AG10803 (cell line): ENCODE data around the gene DLG5.

Experiments used
- DNase-seq: peaks from one replicate; pipeline ENCODE4 v3.0.0; 2010; ENCODE audit warnings: low read depth
- H3K4me3 ChIP-seq: 2 replicates; pipeline ENCODE4 v1.5.1; 2011; ENCODE audit warnings: mild to moderate bottlenecking, low read length, control low read depth
- TF ChIP-seq, protein P1 (sequence below): conservative IDR thresholded peaks from 2 replicates; pipeline ENCODE4 v1.5.1; 2011; ENCODE audit warnings: mild to moderate bottlenecking, low read length, control low read depth, inconsistent platforms

DLG5 gene

DNA sequence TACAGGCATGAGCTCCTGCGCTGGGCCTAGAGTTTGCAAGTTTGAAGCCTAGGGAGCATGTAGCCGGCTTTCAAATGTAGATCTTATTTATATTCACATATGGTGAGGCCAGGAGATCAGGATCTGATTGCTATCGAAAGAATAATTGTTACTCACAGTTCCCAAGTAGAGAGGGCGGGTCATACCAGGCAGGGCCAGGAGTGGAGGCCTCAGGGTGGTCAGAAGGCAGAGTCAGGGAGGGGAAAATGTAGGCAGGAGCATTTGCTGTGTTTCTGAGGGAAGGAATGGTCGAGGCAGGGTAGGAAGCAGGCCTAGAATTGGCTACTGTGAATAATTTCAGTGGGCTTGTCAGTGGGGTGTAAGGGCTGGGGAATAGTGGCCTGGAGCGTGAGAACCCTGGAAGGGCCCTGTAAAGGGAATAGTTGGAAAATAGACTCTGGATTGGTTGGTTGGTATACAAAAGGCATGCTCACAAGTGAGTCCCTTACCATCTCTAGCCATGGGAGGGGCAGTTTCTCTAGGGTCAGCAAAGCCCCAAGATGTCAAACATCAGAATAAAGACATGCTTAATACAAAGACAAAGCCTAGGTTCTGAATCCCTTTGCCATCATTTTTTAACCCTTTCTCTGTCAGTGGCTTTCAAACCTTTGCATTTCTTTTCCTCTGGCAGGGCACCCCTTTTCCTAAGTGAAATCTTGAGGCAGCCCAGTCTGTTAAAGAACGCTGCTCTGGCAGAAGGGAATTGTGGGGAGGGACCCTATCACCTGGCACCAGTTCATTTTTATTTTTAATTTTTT is 36.0 kb upstream of the DLG5 start:
- no peak overlapping the region for H3K4me3 ChIP-seq
- TF ChIP-seq, protein P1, sequence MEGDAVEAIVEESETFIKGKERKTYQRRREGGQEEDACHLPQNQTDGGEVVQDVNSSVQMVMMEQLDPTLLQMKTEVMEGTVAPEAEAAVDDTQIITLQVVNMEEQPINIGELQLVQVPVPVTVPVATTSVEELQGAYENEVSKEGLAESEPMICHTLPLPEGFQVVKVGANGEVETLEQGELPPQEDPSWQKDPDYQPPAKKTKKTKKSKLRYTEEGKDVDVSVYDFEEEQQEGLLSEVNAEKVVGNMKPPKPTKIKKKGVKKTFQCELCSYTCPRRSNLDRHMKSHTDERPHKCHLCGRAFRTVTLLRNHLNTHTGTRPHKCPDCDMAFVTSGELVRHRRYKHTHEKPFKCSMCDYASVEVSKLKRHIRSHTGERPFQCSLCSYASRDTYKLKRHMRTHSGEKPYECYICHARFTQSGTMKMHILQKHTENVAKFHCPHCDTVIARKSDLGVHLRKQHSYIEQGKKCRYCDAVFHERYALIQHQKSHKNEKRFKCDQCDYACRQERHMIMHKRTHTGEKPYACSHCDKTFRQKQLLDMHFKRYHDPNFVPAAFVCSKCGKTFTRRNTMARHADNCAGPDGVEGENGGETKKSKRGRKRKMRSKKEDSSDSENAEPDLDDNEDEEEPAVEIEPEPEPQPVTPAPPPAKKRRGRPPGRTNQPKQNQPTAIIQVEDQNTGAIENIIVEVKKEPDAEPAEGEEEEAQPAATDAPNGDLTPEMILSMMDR: no peak
- no peak for DNase-seq

DNA sequence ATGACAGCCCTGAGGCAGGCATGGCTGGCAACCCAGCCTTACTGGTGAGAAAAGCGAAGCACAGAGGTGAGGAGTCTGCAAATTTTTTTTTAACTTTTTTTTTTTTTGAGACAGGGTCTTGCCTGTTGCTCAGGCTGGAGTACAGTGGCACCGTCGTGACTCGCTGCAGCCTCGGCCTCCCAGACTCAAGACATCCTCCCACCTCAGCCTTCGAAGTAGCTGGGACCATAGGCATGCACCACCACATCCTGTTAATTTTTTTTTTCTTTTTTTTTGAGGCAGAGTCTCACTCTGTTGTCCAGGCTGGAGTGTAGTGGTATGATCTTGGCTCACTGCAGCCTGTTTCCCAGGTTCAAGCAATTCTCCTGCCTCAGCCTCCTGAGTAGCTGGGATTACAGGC is 35.1 kb upstream of the DLG5 start:
- TF ChIP-seq, protein P1: no peak
- DNase-seq: no peak
- no peak overlapping the region for H3K4me3 ChIP-seq

DNA sequence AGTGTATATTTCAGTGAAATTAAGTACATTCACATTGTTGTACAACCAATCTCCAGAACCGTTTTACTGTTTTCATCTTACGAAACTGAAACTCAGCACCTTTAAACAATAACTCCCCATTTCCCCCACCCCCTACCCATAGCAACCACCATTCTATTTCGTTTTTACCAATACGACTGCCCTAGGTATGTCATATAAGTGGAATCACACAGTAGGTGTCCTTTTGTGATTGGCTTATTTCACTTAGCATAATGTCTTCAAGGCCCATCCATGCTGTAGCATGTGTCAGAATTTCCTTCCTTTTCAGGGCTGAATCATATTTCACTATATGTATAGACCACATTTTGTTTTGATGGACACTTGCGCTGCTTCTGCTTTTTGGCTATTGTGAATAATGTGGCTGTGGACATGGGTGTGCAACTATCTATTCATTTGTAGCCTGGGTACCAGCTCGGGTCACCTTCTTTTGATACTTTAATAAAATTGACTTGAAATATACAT is 34.3 kb upstream of the DLG5 start:
- H3K4me3 ChIP-seq: no peak overlapping the region
- no peak for DNase-seq
- TF ChIP-seq, protein P1: no peak

DNA sequence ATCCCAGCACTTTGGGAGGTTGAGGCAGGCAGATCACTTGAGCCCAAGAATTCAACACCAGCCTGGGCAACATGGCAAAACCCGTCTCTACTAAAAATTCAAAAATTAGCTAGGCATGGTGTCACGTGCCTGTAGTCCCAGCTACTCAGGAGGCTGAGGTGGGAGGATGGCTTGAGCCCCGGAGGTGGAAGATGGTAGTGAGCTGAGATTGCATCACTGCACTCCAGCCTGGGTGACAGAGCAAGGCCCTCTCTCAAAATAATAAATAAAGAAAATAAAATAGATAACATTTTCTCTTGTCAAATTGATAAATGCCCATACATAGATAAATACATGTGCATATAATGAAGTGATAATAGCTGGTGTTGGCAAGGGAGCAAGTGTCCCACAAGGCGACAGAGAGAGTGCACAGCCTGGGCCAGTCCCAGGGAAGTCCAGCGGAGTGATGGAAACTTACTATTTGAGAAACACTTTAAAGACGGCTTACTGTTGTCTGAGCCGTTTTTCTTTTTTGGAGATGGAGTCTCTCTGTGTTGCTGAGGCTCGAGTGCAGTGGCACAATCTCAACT is 33.4 kb upstream of the DLG5 start:
- TF ChIP-seq, protein P1: no peak
- DNase-seq: no peak
- no peak overlapping the region for H3K4me3 ChIP-seq

DNA sequence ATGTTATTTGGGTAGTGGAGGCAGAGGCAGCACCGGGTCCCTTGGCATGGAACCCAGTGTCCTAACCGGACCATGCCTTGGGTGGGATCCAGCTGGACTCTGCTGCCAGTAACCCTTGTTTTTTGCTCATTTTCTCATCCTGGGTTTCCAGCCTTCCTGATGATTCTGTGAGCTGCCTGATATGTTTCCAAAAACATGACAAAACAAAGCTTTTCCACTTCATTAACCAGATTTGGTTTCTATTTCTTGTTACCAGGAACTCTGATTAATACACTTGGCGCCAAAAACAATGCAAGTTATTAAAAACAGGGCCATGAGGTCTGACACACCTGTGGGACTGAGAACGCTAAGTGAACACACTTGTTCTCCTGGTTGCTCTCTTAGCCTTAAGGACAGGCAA is 32.8 kb upstream of the DLG5 start:
- TF ChIP-seq, protein P1: no peak
- DNase-seq: no peak
- H3K4me3 ChIP-seq: no peak overlapping the region

DNA sequence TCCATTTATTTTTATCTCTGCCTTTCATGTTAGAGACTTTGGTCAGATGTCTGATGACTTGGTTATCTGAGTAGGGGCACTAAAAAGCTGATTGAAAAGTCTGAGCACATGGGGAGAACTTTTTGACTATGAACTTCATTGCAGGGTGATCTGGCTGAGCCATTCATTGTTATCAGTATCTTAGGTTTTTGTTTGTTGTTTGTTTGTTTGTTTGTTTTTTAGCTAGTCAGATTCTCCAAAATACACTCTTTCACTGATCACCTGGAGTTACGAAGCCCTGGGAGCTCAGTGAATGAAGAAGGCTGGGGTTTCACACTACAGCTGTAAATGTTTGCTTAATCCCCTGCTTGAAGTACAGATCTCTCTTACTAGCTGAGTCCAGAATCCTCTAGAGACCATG is 28.6 kb upstream of the DLG5 start:
- TF ChIP-seq, protein P1: no peak
- DNase-seq: no peak
- H3K4me3 ChIP-seq: no peak overlapping the region

DNA sequence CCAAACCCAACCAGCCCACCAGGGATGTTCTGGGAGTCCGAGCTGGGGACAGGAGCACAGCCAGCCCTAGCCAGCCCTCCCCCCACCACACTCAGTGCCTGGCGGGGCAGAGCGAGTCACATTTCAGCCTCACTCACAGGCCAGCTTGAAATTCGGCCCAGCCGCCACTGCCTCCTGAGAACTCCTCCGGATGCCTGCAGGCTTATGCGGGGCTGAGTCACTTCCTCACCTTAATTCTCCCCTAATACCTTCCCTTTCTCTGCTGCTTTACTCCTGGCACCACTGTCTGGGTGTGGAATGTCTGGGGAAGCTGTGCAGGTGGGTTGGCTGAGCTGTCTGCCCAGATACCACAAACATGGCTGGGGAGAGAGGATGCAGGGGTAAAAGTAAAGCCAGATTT is 22.6 kb upstream of the DLG5 start:
- DNase-seq: peak; percentile 57
- TF ChIP-seq, protein P1: no peak
- no peak overlapping the region for H3K4me3 ChIP-seq
